Esophagus muscularis mucosa (tissue), 4 donors: ENCODE results near the gene FBLN1. TPM values are rescaled to one million over a fixed set of nuclear protein-coding genes. Genes with fewer than 3 reads are reported as not detected.
A peak's percentile ranks its signal among the peaks of the same experiment; 100 is the strongest.

Source experiments
- DNase-seq: peaks from one replicate; pipeline ENCODE4 v3.0.0-alpha.2; 2017; ENCODE audit errors: extremely low spot score
- H3K27ac ChIP-seq, 4 donors: fragments of 200-600 bp; sonication (generic); replicated peaks in 1 of 4; 1 replicate in 3 of 4; 2 replicates in 1 of 4; pipeline ENCODE4 v1.5.1; 2016 to 2019; ENCODE audit warnings: mild to moderate bottlenecking in 1 of 4
- H3K27me3 ChIP-seq, 4 donors: fragments of 200-600 bp; sonication (generic); one replicate each; pipeline versions ENCODE4 v1.5.1 to v1.6.0; 2016 to 2019
- H3K36me3 ChIP-seq, 4 donors: fragments of 200-600 bp; sonication (generic); one replicate each; pipeline ENCODE4 v1.5.1; 2016 to 2019
- H3K4me1 ChIP-seq, 4 donors: fragments of 200-600 bp; sonication (generic); one replicate each; pipeline ENCODE4 v1.5.1; 2016 to 2019
- H3K4me3 ChIP-seq, 4 donors: fragments of 200-600 bp; sonication (generic); 1 replicate in 2 of 4; 2 replicates in 2 of 4; pipeline ENCODE4 v1.5.1; 2016 to 2019; ENCODE audit warnings: mild to moderate bottlenecking in 4 of 4, moderate library complexity in 1 of 4
- H3K9me3 ChIP-seq, 4 donors: fragments of 200-600 bp; sonication (generic); 1 replicate in 3 of 4; 2 replicates in 1 of 4; pipeline ENCODE4 v1.5.1; 2016 to 2019
- EP300 ChIP-seq: sonication (generic); formaldehyde crosslinking; IDR thresholded peaks from one replicate; pipeline ENCODE4 v1.6.1; 2017; ENCODE audit warnings: antibody characterized with exemption
- POLR2A ChIP-seq: fragments of 450-650 bp; IDR thresholded peaks from one replicate; pipeline ENCODE4 v1.6.1; 2017; ENCODE audit warnings: antibody characterized with exemption, moderate library complexity, mild to moderate bottlenecking, low read depth
- POLR2AphosphoS5 ChIP-seq, 2 donors: sonication (generic); formaldehyde crosslinking; IDR thresholded peaks; one replicate each; pipeline ENCODE4 v1.6.1; 2017; ENCODE audit warnings: antibody characterized with exemption in 2 of 2
- WGBS: methylation state at CpG from one replicate; pipeline ENCODE4 v1.1.5; 2018; 5-methylcytosine and 5-hydroxymethylcytosine counted together
- intact Hi-C: fragments of 100-400 bp; cut with DNase I; formaldehyde crosslinking; loops from one replicate; pipeline ENCODE4 v1.15.1; 2023
- total RNA-seq, 4 donors: library from RNA; depleted of rRNA; stranded (reverse); fragments of >200 nt; gene quantifications; one replicate each; pipeline versions ENCODE4 v1.1.0 to v1.2.1, GENCODE V29; 2016
- TF ChIP-seq, protein P1 (sequence below), 3 experiments: fragments of 200-600 bp in 2 of 3; fragments of 450-650 bp in 1 of 3; sonication (generic) in 2 of 3; IDR thresholded peaks; one replicate each; pipeline ENCODE4 v1.5.1; 2017 to 2019; ENCODE audit warnings: antibody characterized with exemption in 3 of 3, mild to moderate bottlenecking in 2 of 3, moderate library complexity in 1 of 3

Gene FBLN1
- total RNA-seq, 4 donors from 2014 or later = 355 to 534 (median 417) TPM

DNA sequence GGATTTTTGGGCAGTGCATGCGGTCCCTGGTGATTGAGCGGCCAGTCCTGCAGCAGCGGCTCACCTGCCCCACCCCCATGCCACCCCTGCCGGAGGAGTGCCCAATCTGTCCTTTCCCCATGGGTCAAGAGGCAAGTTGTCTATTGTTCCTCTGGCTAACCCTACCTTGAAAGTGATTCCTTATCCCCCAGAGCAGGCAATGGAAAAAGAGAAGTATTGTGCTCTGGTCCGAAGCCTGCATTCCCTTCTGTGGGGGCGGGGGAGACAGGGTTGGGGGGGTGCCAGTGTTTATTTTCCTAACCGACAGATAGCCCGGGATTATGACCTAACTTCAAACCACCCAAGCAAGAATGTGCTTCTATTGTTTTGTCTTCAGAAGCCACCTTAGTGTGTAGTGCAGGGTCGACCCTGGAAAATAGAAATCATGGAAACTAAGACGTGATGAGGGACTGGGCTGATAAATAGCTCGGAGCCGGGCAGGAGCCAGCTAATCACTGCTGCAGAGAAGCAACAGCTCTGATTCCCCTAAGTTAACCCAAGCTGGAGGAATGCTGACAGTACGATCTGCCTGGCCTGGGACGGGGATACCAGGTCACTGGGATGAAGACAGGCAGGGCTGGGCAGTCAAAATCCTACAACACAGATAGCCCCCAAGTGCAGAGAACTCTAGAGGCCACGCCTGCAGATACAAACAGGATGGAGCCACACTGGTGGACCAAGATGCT is 130.3 kb downstream of the FBLN1 start:
- 13% methylated on average over 12 of the region's 15 CpGs for WGBS
- Histone ChIP-seq H3K27ac (no peak overlapping the region), H3K36me3 (no peaks in the 10 kb centered on the region), H3K4me1 (peaks cover 0 to 9% (median 7%) of the 10 kb centered on the region in 4 donors), H3K4me3 (no peak overlapping the region), H3K9me3 (no peaks in the 10 kb centered on the region), H3K27me3 (peaks cover 0 to 66% (median 0%) of the 10 kb centered on the region in 4 donors)
- DNase-seq = no peak
- no peak for TF ChIP-seq POLR2A
- no peak for TF ChIP-seq POLR2AphosphoS5 (IDR thresholded peaks at IDR 0.05)
- TF ChIP-seq EP300 = no peak
- TF ChIP-seq, protein P1, sequence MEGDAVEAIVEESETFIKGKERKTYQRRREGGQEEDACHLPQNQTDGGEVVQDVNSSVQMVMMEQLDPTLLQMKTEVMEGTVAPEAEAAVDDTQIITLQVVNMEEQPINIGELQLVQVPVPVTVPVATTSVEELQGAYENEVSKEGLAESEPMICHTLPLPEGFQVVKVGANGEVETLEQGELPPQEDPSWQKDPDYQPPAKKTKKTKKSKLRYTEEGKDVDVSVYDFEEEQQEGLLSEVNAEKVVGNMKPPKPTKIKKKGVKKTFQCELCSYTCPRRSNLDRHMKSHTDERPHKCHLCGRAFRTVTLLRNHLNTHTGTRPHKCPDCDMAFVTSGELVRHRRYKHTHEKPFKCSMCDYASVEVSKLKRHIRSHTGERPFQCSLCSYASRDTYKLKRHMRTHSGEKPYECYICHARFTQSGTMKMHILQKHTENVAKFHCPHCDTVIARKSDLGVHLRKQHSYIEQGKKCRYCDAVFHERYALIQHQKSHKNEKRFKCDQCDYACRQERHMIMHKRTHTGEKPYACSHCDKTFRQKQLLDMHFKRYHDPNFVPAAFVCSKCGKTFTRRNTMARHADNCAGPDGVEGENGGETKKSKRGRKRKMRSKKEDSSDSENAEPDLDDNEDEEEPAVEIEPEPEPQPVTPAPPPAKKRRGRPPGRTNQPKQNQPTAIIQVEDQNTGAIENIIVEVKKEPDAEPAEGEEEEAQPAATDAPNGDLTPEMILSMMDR (IDR thresholded peaks at IDR 0.05) = no peak
- intact Hi-C loops = no loop called here

DNA sequence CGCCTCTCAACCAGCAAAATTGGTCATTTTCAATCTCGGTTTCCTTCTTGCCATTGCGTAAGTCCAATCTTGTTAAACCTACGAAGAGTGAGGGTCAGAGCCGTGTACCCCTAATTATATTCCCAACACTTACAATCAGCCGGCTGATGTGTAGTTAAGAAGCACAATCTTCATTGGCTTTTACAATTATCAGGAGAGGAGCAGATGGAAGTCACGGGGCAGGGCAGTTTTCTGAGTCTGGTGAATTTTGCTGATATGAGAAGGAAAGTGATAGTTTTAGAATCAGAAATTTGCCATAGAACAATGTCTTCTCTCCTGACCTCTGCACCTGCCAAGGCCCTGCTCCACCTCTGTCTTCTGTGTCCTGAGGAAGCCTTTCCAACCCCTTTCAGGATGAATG is 134.0 kb downstream of the FBLN1 start:
- Histone ChIP-seq H3K36me3 (no peaks in the 10 kb centered on the region), H3K4me1 (peaks cover 0 to 19% (median 7%) of the 10 kb centered on the region in 4 donors), H3K27ac (no peak overlapping the region), H3K9me3 (no peaks in the 10 kb centered on the region), H3K27me3 (peaks cover 0 to 56% (median 6%) of the 10 kb centered on the region in 4 donors), H3K4me3 (no peak overlapping the region)
- WGBS = 86% methylated on average over 7 of the region's 7 CpGs
- intact Hi-C loops = no loop called here
- DNase-seq = no peak
- TF ChIP-seq POLR2A (no peak), POLR2AphosphoS5 (IDR thresholded peaks at IDR 0.05) (no peak), EP300 (no peak)
- TF ChIP-seq, protein P1 (IDR thresholded peaks at IDR 0.05) = no peak

DNA sequence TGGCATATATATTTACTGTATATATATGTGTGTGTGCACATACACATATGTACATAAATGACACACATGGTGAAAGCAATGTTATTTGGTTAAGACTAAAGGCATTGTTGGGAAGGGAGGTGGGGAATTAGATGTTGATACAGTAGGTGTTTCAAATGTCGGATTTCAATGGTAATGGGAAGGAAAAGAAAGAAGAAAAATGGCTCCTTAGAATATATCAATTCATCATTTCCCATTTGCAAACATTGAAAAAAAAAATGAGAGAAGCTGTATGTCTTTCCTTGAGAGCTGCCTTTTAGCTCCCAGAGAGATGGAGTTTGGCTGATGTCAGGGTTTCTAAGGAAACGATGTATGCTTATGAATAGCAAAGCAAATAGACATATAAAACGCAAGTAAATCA is 135.5 kb downstream of the FBLN1 start:
- intact Hi-C loops = no loop called here
- Histone ChIP-seq H3K4me1 (peaks cover 0 to 11% (median under 1%) of the 10 kb centered on the region in 4 donors), H3K27ac (no peak overlapping the region), H3K4me3 (no peak overlapping the region), H3K36me3 (no peaks in the 10 kb centered on the region), H3K9me3 (no peaks in the 10 kb centered on the region), H3K27me3 (peaks cover 0 to 53% (median 6%) of the 10 kb centered on the region in 4 donors)
- no peak for DNase-seq
- 89% methylated on average over 3 of the region's 3 CpGs for WGBS
- TF ChIP-seq, protein P1 (IDR thresholded peaks at IDR 0.05) = no peak
- TF ChIP-seq EP300 (no peak), POLR2AphosphoS5 (IDR thresholded peaks at IDR 0.05) (no peak), POLR2A (no peak)

DNA sequence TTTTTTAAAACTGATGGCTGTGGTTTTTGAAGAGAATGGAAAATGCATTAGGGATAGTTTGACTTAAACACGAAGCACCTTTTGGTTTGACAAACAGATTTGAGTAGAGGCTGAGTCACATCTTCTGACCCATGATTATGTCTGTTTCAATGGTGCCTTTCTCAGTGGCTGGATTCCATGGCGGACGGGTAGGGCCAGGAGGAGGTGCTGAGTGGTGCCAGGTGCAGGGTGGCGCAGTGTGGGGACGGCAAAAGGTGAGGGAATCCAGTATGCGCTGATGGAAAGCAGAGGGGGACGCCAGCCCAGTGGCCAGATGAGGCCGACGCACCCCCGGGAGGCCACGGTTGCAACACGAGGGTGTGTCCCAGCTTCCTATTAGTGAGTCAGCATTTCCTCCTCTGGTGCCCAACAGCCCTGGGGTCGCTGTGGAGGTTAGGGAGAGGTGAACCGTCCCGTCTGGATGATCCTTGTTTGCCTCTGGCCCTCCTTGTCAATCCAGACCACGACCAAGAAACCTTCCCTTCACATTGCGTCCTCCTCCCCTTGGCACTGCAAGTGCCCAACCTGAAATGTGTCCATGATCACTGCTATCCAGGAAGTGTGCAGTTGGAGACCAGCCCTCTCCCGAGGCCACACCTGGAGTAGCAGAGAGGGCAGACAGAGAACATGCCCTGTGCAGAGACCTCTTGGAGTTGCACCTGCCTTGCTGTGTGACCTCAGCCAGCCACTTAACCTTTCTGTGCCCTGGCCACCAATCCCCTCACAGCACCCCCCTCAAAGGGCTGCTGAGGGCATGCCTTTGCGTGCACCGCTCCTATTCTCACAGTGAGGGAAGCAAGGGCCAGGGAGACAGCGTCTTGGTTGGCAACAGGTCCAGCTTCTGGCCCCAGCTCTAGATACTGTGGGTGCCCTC is 136.4 kb downstream of the FBLN1 start:
- TF ChIP-seq EP300 = no peak
- TF ChIP-seq POLR2AphosphoS5 (IDR thresholded peaks at IDR 0.05) = peak; percentile 25 to 29
- 76% methylated on average over 16 of the region's 21 CpGs for WGBS
- DNase-seq = no peak
- peaks cover 0 to 10% (median 0%) of the 10 kb centered on the region in 4 donors for H3K4me1 ChIP-seq
- peaks cover 0 to 49% (median 6%) of the 10 kb centered on the region in 4 donors for H3K27me3 ChIP-seq
- no peak overlapping the region for H3K4me3 ChIP-seq
- intact Hi-C loops = no loop called here
- H3K9me3 ChIP-seq = no peaks in the 10 kb centered on the region
- H3K27ac ChIP-seq = no peak overlapping the region
- H3K36me3 ChIP-seq = no peaks in the 10 kb centered on the region

DNA sequence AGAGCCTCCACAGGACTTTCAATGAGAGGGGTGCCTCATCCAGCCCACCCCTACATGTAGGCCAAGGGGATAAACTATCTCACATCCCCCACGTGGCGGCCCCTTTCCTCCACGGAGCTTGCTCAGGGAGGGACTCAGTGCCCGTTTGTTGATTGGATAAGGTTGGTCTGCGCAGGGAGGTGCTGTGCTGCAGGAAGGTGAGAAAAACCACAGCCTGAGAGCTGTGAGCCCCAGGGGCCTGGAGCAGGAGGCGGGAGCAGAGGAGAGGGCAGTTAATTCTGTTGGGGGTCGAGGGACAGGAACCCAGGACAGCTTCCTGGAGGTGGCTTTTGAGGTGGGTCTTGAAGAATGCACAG is 137.0 kb downstream of the FBLN1 start:
- 51% methylated on average over 7 of the region's 7 CpGs for WGBS
- no peaks in the 10 kb centered on the region for H3K36me3 ChIP-seq
- no peak overlapping the region for H3K4me3 ChIP-seq
- H3K27ac ChIP-seq = no peak overlapping the region
- no peaks in the 10 kb centered on the region for H3K9me3 ChIP-seq
- peaks cover 0 to 10% (median 0%) of the 10 kb centered on the region in 4 donors for H3K4me1 ChIP-seq
- TF ChIP-seq POLR2AphosphoS5 (IDR thresholded peaks at IDR 0.05) (no peak), POLR2A (no peak), EP300 (no peak)
- TF ChIP-seq, protein P1 (IDR thresholded peaks at IDR 0.05) = no peak
- intact Hi-C loops = loop anchor here (5.0 to 10.0 kb wide), 2 partner anchors 195 to 228 kb away; no protein-coding TSS in a partner anchor
- H3K27me3 ChIP-seq = peaks cover 0 to 49% (median 6%) of the 10 kb centered on the region in 4 donors
- no peak for DNase-seq
